AG04450 (cell line): Measurements from ENCODE around the gene COL6A2. TPM values are rescaled to one million over a fixed set of nuclear protein-coding genes. Genes with fewer than 3 reads are reported as not detected.
"Not testable (repeated sequence)": the region's sequence is repeated elsewhere in the genome, so short reads cannot be mapped to it uniquely, and the experiment has no call there.

Source experiments
- CTCF ChIA-PET: fragments of 300-600, 350-600 bp; formaldehyde crosslinking; extraction: SDS; loops from one replicate; lab custom pipeline; 2022; ENCODE audit warnings: antibody characterized with exemption, inconsistent platforms; lab: Charles Lee
- POLR2A ChIA-PET: fragments of 350-600 bp; formaldehyde crosslinking; extraction: SDS; loops from one replicate; lab custom pipeline; 2021; ENCODE audit warnings: antibody characterized with exemption, inconsistent platforms; lab: Yijun Ruan, JAX
- DNase-seq: peaks from one replicate; pipeline ENCODE4 v3.0.0-alpha.2; 2011; ENCODE audit warnings: low read depth, low spot score
- H3K27ac ChIP-seq: one replicate; pipeline ENCODE4 v1.5.1; 2012; ENCODE audit warnings: low read depth, low read length, control low read depth
- H3K27me3 ChIP-seq: one replicate; pipeline ENCODE4 v1.6.0; 2012; ENCODE audit warnings: low read length; ENCODE audit not compliant: control insufficient read depth, insufficient read depth
- H3K4me3 ChIP-seq: 2 replicates; pipeline ENCODE4 v1.5.1; 2011; ENCODE audit warnings: mild to moderate bottlenecking, low read depth, low read length, control low read depth
- H3K9me3 ChIP-seq: 2 replicates; pipeline ENCODE4 v1.5.1; 2012; ENCODE audit warnings: low read length; ENCODE audit not compliant: control insufficient read depth, insufficient read depth
- CTCF ChIP-seq: IDR thresholded peaks from 2 replicates; pipeline ENCODE4 v1.5.1; 2011; ENCODE audit warnings: low read depth, low read length, control low read depth, inconsistent platforms
- polyA plus RNA-seq: library from polyadenylated mRNA; depleted of rRNA; stranded (reverse); fragments of >200 nt; gene quantifications from 2 replicates; pipeline ENCODE4 v1.2.3, GENCODE V29; 2011

COL6A2 gene
- polyA plus RNA-seq, 1 experiment = 454 TPM

GRCh38 chr21:46058431-46059145 lies 39.3 kb upstream of the COL6A2 start:
- no peak for TF ChIP-seq CTCF
- H3K4me3 ChIP-seq = no peak overlapping the region
- ChIA-PET POLR2A (no interaction called here), CTCF (no interaction called here)
- no peak for DNase-seq
- H3K9me3 ChIP-seq = peaks cover 40% of the 10 kb centered on the region
- H3K27me3 ChIP-seq = no peaks in the 10 kb centered on the region
- H3K27ac ChIP-seq = peak overlapping the region; percentile 21

GRCh38 chr21:46059195-46059594 lies 38.7 kb upstream of the COL6A2 start:
- no peaks in the 10 kb centered on the region for H3K27me3 ChIP-seq
- ChIA-PET POLR2A (no interaction called here), CTCF (no interaction called here)
- no peak overlapping the region for H3K4me3 ChIP-seq
- H3K9me3 ChIP-seq = peaks cover 45% of the 10 kb centered on the region
- no peak for TF ChIP-seq CTCF
- no peak for DNase-seq
- peak overlapping the region; percentile 31 for H3K27ac ChIP-seq

- CTCF ChIA-PET, H3K27me3 ChIP-seq, DNase-seq, H3K4me3 ChIP-seq: not testable (repeated sequence)
- POLR2A ChIA-PET = interaction anchor here (1.3 kb wide), 1 partner anchor 11 kb away, joined by 6 read pairs; no protein-coding TSS in a partner anchor
- H3K27ac ChIP-seq = peak overlapping the region; percentile 99
- peaks cover 45% of the 10 kb centered on the region for H3K9me3 ChIP-seq
These were observed 38.0 kb upstream of the COL6A2 start for GRCh38 chr21:46059711-46060455.

DNA sequence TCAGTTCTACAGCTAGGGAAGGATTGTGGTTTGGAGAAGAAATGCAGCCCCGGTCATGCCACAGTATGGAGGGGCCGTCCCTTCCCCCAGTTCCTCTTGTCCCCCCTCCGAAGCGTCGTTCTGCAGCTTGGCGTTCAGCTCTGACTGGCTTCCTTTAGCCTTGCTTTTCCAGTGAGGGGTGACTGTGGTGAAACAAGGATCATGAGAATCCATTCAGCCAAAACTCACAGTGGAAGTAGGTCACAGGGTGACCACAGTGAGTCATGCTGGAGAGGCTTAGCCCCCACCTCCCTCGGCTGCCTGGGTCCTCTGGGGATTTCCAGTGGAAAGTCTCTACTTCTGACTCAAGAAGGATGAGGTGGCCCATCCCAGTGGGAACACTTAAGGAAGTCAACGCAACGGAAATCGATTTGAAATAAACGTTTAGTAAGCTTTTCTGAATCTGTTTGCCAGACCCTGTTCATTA lies 37.3 kb upstream of the COL6A2 start:
- peaks cover 45% of the 10 kb centered on the region for H3K9me3 ChIP-seq
- POLR2A ChIA-PET = interaction anchor here (1.3 kb wide), 1 partner anchor 12 kb away, joined by 6 read pairs; no protein-coding TSS in a partner anchor
- H3K27ac ChIP-seq = peak overlapping the region; percentile 99
- TF ChIP-seq CTCF = no peak
- DNase-seq = peak; percentile 94
- H3K27me3 ChIP-seq = no peaks in the 10 kb centered on the region
- CTCF ChIA-PET = no interaction called here
- no peak overlapping the region for H3K4me3 ChIP-seq

DNA sequence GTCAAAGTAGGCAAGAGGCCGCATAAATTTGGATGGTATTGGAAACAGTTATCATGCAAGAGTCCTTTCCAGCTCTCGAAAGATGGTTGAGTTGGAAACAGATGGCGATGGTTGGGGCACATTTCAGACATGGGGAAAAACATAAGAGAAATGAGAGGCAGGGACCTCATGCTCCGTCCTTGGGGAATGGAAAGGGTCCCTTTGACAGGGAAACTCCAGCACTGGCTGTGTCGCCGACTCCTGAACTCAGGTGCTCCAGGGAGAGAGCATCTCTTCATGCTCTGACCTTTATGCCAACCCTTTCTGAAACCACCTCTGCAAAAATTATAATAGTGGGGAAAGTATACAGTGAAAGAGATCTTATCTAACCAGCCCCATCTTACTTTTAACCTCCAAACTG lies 36.8 kb upstream of the COL6A2 start:
- no peak overlapping the region for H3K4me3 ChIP-seq
- DNase-seq = no peak
- TF ChIP-seq CTCF = no peak

More for the DNA sequence above, 36.8 kb upstream of the COL6A2 start:
- peak overlapping the region; percentile 99 for H3K27ac ChIP-seq
- H3K27me3 ChIP-seq = no peaks in the 10 kb centered on the region
- CTCF ChIA-PET = no interaction called here
- peaks cover 45% of the 10 kb centered on the region for H3K9me3 ChIP-seq
- POLR2A ChIA-PET = interaction anchor here (1.3 kb wide), 1 partner anchor 12 kb away, joined by 6 read pairs; no protein-coding TSS in a partner anchor
